Epithelial cell of esophagus (primary cell): ENCODE measurements around the gene SIL1.

Source experiments
- DNase-seq: peaks from one replicate; pipeline ENCODE4 v3.0.0; 2010; ENCODE audit warnings: low read depth
- H3K4me3 ChIP-seq: 2 replicates; pipeline ENCODE4 v1.5.1; 2011; ENCODE audit warnings: mild to moderate bottlenecking, low read length, control low read depth
- TF ChIP-seq, protein P1 (sequence below): IDR thresholded peaks from 2 replicates; pipeline ENCODE4 v1.5.1; 2011; ENCODE audit warnings: low read depth, mild to moderate bottlenecking, low read length, control low read depth, inconsistent platforms; ENCODE audit not compliant: insufficient read depth; ENCODE audit errors: missing control alignments

Gene SIL1

DNA sequence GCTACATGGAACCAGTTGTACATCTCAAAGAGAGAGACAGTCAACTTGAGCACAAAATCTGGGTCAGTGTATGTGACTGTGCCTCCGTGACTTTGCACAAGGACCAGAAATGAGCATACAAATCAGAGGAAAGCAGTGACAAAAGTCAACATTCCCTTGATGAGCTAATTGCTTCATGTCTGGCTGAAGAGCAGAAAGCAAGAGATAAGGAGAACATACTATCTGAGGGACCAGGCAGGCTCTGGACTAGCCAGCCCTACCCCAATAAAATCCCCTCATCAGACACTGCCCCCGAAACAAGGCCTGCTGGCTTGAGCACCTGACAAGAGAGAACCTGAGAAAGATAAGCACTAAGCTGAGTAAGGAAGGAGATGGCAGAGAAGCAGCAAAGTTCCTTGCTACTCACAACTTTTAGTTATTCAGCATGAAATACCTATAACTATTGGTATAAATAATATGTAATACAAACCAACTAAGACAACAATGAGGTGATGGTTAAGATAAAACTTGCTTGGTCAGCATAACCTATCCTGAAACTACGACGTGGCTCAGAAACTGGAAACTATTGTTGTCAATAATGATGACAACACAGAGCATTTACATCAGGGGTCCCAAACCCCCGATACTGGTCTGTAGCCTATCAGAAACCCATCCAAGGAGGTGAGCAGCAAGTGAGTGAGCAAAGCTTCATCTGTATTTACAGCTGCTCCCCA lies 9.5 kb downstream of the SIL1 start:
- TF ChIP-seq, protein P1, sequence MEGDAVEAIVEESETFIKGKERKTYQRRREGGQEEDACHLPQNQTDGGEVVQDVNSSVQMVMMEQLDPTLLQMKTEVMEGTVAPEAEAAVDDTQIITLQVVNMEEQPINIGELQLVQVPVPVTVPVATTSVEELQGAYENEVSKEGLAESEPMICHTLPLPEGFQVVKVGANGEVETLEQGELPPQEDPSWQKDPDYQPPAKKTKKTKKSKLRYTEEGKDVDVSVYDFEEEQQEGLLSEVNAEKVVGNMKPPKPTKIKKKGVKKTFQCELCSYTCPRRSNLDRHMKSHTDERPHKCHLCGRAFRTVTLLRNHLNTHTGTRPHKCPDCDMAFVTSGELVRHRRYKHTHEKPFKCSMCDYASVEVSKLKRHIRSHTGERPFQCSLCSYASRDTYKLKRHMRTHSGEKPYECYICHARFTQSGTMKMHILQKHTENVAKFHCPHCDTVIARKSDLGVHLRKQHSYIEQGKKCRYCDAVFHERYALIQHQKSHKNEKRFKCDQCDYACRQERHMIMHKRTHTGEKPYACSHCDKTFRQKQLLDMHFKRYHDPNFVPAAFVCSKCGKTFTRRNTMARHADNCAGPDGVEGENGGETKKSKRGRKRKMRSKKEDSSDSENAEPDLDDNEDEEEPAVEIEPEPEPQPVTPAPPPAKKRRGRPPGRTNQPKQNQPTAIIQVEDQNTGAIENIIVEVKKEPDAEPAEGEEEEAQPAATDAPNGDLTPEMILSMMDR, result no peak
- no peak for DNase-seq
- H3K4me3 ChIP-seq, result no peak overlapping the region

GRCh38 chr5:139186752-139187326 lies 11.3 kb downstream of the SIL1 start:
- TF ChIP-seq, protein P1, result no peak
- H3K4me3 ChIP-seq, result no peak overlapping the region
- DNase-seq, result no peak

DNA sequence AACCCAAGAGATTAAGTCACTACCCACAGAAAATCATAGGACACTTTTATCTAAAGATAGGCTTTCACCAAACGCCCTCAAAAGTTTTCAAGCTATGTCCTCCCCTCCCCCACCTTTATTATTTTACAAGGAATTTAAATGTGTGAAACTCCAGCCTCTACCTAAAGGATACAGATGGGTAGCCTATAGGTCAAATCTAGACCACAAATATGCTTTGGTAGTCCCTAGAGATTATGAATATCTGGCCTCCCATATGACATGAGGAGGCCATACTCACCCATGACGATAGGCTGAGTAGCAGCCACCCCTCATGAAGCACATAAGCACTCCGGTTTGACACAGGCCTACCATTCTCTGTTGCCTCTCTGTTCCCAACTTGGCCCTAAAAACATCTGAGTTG lies 11.9 kb downstream of the SIL1 start:
- TF ChIP-seq, protein P1, result no peak
- no peak for DNase-seq
- no peak overlapping the region for H3K4me3 ChIP-seq

DNA sequence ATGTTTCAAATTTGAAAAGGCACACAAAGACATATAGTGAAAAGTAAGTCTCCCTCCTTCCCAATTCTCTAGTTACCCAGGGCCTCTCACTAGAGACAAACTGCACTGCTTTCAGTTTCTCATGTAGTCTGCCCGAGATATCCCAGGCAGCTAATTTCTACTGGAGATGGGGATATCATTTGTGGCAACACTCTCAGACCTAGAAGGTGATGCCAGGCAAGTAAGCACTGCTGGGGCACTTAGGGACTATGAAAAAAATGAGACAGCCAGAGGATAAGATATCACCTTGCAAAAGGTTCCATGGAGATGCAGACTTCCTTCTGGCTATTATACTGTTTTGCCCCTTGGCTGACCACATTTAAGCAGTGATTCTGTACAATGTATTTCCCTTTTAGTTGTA lies 12.6 kb downstream of the SIL1 start:
- TF ChIP-seq, protein P1, result no peak
- H3K4me3 ChIP-seq, result no peak overlapping the region
- no peak for DNase-seq

DNA sequence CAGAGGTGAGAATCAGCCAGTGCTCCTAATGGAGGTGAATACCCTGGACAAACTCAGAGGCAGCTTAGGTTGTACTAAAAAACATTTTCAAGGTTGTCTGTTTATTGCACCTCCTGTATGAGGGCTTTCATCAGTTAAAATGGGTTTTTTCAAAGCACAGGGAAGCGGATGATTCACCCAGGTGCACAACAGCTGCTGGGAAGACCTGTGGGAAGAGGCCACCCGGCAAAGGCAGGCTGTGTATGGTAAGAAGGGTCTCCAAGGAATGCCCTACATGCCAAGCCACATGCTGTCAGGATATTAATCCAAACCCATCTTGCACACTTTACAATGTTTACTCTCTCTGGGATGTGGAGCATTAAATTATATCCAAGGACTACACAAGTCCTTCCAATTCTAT lies 14.7 kb downstream of the SIL1 start:
- no peak overlapping the region for H3K4me3 ChIP-seq
- TF ChIP-seq, protein P1, result no peak

DNA sequence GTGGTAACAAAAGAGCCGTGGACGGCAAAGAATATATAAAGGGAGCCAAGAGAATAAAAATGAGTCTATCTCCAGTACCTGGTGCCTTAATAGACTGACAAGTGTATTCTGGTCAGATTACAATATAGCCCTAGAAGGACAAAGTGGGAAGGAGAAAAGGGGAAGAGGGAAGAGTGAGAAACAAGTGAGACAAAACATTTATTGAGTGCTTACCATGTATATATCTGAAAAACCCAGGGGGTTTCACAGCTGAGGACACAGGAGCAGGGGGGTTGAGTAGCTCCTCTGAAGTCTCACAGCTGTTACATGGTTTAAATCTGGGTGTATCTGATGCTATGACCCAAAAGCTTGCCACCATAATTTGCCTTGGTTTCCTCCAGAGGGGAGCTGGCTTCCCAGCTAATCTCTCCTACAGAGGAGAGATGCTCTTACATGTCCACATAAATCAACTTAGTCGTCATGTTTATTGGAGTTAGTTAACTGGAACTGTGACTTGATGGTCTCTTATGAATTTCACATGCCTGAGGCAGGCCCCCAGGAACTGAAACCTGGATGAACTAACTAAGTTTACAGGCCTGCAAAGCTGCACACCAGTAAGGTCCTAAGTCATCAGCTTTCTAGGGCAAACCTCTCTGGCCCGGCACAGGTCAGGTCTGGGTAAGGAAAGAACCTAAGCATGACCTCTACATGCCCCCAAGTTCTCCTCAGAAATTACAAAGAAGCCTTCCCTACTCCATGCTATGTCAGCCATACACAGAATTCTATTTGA lies 15.5 kb downstream of the SIL1 start:
- DNase-seq, result no peak
- TF ChIP-seq, protein P1, result no peak

More for the DNA sequence above, 14.7 kb downstream of the SIL1 start:
- DNase-seq, result peak; percentile 5

More for the DNA sequence above, 15.5 kb downstream of the SIL1 start:
- no peak overlapping the region for H3K4me3 ChIP-seq
